PC-9 (cell line): ENCODE data around the gene PTCHD1. TPM values are rescaled to one million over a fixed set of nuclear protein-coding genes. Genes with fewer than 3 reads are reported as not detected.

Source experiments
- BruUV-seq: library from RNA; stranded (reverse); fragments of 400-500 nt; replicated peaks from 2 replicates; lab custom pipeline; 2021; lab: Mats Ljungman, UMichigan
- CTCF ChIA-PET: fragments of 300-600 bp; sonication (Branson Sonifier 250); formaldehyde crosslinking; loops from one replicate; lab custom pipeline; 2022; ENCODE audit warnings: antibody characterized with exemption; lab: Charles Lee
- POLR2A ChIA-PET: fragments of 300-600 bp; sonication (Branson Sonifier 250); formaldehyde crosslinking; loops from one replicate; lab custom pipeline; 2022; ENCODE audit warnings: antibody characterized with exemption; ENCODE audit not compliant: unreplicated experiment; lab: Charles Lee
- DNase-seq, 2 experiments: peaks; one replicate each; pipeline versions ENCODE4 v3.0.0 to v3.0.0-alpha.2; 2015 to 2022; ENCODE audit warnings: mixed read lengths in 1 of 2
- H2AFZ ChIP-seq: fragments of 200-600 bp; sonication (generic); 2 replicates; pipeline ENCODE4 v1.8.1; 2017; ENCODE audit warnings: antibody characterized with exemption
- H3F3A ChIP-seq: fragments of 200-600 bp; sonication (generic); 2 replicates; pipeline ENCODE4 v1.8.1; 2017; ENCODE audit warnings: antibody characterized with exemption, mild to moderate bottlenecking, low read depth; ENCODE audit not compliant: insufficient read depth
- H3K27ac ChIP-seq: fragments of 200-600 bp; sonication (generic); 2 replicates; pipeline ENCODE4 v1.6.1; 2016; ENCODE audit warnings: mixed run types
- H3K27me3 ChIP-seq: fragments of 200-600 bp; sonication (generic); 2 replicates; pipeline ENCODE4 v1.6.1; 2016; ENCODE audit warnings: low read depth, mixed run types; ENCODE audit not compliant: insufficient read depth
- H3K36me3 ChIP-seq: fragments of 200-600 bp; sonication (generic); 2 replicates; pipeline ENCODE4 v1.6.1; 2016; ENCODE audit warnings: low read depth, mixed run types
- H3K4me1 ChIP-seq: fragments of 200-600 bp; sonication (generic); replicated peaks from 2 replicates; pipeline ENCODE4 v1.6.1; 2016; ENCODE audit warnings: mixed run types; ENCODE audit not compliant: insufficient read depth
- H3K4me2 ChIP-seq: fragments of 200-600 bp; sonication (generic); 2 replicates; pipeline ENCODE4 v1.6.1; 2017; ENCODE audit warnings: mixed run types
- H3K4me3 ChIP-seq: fragments of 200-600 bp; sonication (generic); 2 replicates; pipeline ENCODE4 v1.6.1; 2016; ENCODE audit warnings: mixed run types
- H3K79me2 ChIP-seq: fragments of 200-600 bp; sonication (generic); 2 replicates; pipeline ENCODE4 v1.6.1; 2017; ENCODE audit warnings: low read depth, mixed run types
- H3K9me2 ChIP-seq: fragments of 200-600 bp; sonication (generic); 2 replicates; pipeline ENCODE4 v1.8.1; 2017; ENCODE audit warnings: mild to moderate bottlenecking; ENCODE audit not compliant: insufficient read depth
- H3K9me3 ChIP-seq: fragments of 200-600 bp; sonication (generic); 2 replicates; pipeline ENCODE4 v1.8.1; 2016; ENCODE audit warnings: low read depth; ENCODE audit not compliant: insufficient read depth
- H4K20me1 ChIP-seq: fragments of 200-600 bp; sonication (generic); 2 replicates; pipeline ENCODE4 v1.8.1; 2017; ENCODE audit not compliant: insufficient read depth
- EZH2 ChIP-seq: fragments of 200-600 bp; sonication (generic); IDR thresholded peaks from 2 replicates; pipeline ENCODE4 v1.8.0; 2017; ENCODE audit warnings: antibody characterized with exemption, low read depth
- intact Hi-C: fragments of 100-400 bp; cut with micrococcal nuclease; formaldehyde crosslinking; loops from one replicate; pipeline ENCODE4 v1.10.0; 2022; ENCODE audit not compliant: unreplicated experiment
- total RNA-seq: library from RNA; stranded (reverse); gene quantifications from 2 replicates; pipeline ENCODE4 v1.2.3, GENCODE V29; 2021
- TF ChIP-seq, protein P1 (sequence below): fragments of 200-600 bp; sonication (generic); conservative IDR thresholded peaks from 2 replicates; pipeline ENCODE4 v1.6.1; 2017; ENCODE audit warnings: mixed run types, antibody characterized with exemption, mild to moderate bottlenecking, moderate library complexity

PTCHD1 gene
- total RNA-seq, 1 experiment from 2014 or later: not detected

GRCh38 chrX:23451266-23451665 is 116.6 kb downstream of the PTCHD1 start:
- H3K79me2 ChIP-seq: no peaks in the 10 kb centered on the region
- H3K4me2 ChIP-seq: no peak overlapping the region
- H3K4me3 ChIP-seq: no peak overlapping the region
- H4K20me1 ChIP-seq: no peaks in the 10 kb centered on the region
- ChIA-PET POLR2A (interaction anchor here (0.6 kb wide), 1 partner anchor 9 kb away, joined by 8 read pairs; no protein-coding TSS in a partner anchor), CTCF (no interaction called here)
- no peak for DNase-seq
- no peaks in the 10 kb centered on the region for H3K9me3 ChIP-seq
- no TSS peak for BruUV-seq
- H3F3A ChIP-seq: no peaks in the 10 kb centered on the region
- H3K36me3 ChIP-seq: no peaks in the 10 kb centered on the region
- H2AFZ ChIP-seq: no peak overlapping the region
- H3K27me3 ChIP-seq: no peaks in the 10 kb centered on the region
- no peaks in the 10 kb centered on the region for H3K9me2 ChIP-seq
- TF ChIP-seq, protein P1, sequence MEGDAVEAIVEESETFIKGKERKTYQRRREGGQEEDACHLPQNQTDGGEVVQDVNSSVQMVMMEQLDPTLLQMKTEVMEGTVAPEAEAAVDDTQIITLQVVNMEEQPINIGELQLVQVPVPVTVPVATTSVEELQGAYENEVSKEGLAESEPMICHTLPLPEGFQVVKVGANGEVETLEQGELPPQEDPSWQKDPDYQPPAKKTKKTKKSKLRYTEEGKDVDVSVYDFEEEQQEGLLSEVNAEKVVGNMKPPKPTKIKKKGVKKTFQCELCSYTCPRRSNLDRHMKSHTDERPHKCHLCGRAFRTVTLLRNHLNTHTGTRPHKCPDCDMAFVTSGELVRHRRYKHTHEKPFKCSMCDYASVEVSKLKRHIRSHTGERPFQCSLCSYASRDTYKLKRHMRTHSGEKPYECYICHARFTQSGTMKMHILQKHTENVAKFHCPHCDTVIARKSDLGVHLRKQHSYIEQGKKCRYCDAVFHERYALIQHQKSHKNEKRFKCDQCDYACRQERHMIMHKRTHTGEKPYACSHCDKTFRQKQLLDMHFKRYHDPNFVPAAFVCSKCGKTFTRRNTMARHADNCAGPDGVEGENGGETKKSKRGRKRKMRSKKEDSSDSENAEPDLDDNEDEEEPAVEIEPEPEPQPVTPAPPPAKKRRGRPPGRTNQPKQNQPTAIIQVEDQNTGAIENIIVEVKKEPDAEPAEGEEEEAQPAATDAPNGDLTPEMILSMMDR: 0 out of 2 replicates have a peak, but pooled peaks have one; percentile 23
- no peak for TF ChIP-seq EZH2
- intact Hi-C loops: no loop called here
- H3K27ac ChIP-seq: no peak overlapping the region
- H3K4me1 ChIP-seq: no peaks in the 10 kb centered on the region
